Stimulated activated CD8-positive, alpha-beta memory T cell treated with anti-CD3 and anti-CD28 coated beads, Interleukin-7, amount 100 ng/mL, for 24 hours (primary cell): ENCODE measurements around the gene TBC1D22A.

Source experiments
- DNase-seq: peaks from one replicate; pipeline ENCODE4 v3.0.0-alpha.2; 2020; ENCODE audit warnings: low read depth

TBC1D22A gene

DNA sequence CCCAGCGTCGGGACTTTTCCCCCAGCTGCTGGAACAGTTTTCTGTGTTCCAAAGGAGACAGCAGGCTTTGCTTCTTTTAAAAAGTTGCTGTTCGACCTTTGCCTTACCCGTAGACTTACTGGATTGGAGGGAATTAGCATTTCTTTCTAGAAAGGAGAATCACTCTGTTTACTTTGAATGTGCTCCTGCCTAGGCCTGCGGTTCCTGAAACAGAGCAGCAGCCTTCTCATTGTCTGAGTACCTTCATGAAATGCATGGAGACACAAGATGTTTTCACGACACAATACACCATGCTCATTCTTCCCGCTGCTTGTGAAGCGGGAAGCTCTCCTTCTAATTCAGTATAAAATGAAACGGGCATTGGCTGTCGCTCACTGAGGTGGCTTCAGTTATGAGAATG lies 196.2 kb downstream of the TBC1D22A start:
- DNase-seq = no peak

DNA sequence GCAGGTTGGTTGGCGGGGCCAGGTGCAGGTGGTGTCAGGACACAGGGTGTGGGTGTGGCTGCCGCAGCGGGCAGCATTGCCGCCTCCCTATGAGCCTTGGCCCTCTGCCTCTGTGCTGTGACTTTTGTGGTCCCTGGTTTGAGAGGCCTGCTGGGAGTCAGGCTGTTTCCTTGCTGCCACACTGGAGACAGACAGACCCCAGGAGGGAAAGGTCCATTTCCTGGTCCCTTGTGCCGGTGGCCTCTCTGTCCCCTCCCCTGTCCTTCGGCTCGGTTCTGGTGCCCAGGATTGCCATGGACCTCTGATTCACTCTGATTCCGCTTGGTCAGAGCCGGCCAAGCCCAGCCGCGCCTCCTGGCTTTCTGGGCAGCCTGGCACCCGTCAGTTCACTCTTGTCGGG lies 196.9 kb downstream of the TBC1D22A start:
- no peak for DNase-seq

DNA sequence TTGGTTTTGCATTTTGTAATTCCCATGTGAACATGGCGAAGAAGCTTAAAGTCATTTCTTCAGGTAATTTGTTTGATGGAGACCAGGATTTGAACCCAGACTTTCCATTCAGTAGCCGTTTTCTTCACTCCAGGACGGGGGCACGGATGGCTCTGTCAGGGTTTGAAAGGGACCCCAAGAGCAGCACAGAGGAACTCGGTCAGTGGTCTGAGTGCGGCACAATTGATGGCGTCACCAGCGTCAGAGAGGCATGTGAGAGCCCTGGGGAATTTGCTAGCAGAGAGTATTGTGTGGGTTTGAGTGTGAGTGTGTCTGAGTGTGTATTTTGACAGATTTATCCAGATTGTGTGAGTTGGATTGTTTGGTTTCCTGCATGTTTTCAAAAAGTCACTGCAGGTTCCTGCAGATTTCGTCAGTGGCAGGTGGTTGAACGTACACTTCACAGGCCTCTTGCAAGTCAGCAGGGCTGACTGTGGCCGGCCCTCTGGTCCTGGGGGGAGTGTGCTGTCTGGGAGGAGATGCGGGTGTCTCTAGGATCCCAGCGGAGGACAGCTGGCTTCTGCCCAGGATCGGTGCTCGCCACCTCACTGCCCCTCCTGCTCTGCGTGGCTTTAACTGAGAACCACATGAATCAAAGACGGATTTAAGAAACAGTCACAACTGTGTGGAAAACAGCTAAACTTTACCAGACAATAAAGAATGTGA lies 199.3 kb downstream of the TBC1D22A start:
- no peak for DNase-seq

DNA sequence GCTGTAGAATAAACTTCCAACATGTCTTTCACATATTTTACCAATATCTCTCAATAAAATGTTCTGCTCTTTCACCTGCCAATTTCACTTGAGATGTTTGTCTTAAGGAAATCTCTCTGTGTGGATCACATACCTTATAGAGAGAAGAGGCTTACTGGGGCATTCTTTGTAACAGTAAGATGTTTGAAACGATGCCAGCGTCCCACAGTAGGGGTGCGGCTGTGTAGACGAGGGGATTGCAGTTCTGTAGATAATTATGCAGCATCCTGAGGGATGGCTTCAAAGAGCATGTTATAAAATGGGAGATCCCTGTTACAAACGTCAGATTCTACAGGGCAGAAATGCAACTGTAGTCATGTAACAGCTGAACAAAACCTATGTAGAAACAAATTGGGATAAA lies 200.0 kb downstream of the TBC1D22A start:
- DNase-seq = no peak

GRCh38 chr22:46963672-46964545 lies 201.5 kb downstream of the TBC1D22A start:
- no peak for DNase-seq

- DNase-seq = no peak
Observed at GRCh38 chr22:46964773-46965550, 202.5 kb downstream of the TBC1D22A start.

DNA sequence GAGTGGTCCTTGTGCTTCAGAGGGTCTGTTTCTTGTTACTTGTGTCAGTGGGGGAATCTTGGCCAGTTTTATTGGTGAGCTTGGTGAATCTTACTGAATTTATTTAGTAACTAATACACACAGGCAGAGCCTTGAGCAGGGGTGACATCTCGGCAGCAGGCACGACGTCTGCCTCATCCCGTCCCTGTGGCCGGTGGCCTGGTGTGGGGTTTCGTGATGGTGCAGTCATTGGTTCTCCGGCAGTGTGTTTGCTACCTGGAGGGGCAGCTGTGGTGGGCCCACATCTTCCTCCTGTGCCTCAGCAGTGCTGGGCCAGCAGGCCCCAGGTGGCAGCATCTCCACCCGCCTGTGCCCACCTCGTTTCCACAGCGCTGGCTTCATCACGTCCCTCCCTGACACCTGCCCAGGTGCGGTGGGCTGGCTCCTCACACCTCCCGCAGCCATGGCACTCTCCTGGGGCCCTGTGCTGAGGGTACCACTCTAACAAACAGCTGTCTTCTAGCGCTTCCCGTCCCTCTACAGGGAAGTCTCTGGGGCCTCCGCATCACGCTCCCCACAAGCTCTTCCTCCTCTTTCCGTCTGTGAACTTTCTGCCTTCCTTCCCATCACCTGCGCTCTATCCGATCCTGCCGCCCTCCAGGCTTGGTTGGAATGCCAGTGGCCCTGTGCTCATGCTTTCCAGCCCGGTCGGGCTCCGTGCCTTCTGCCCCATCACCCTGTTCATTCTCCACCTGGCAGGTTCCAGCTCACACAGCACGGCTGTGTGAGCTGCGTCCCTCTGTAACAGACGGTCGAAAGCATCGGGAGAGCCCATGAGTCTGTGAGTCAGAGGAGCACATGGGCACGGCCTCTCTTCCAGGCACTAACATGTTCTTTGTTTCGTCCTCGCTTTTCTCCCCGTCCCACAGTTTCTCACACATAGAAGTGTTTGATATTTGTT lies 203.4 kb downstream of the TBC1D22A start:
- DNase-seq = no peak

GRCh38 chr22:46966495-46966845 lies 204.0 kb downstream of the TBC1D22A start:
- no peak for DNase-seq

- no peak for DNase-seq
Observed at GRCh38 chr22:46966846-46967245, 204.4 kb downstream of the TBC1D22A start.

GRCh38 chr22:46967445-46968358 lies 205.3 kb downstream of the TBC1D22A start:
- no peak for DNase-seq

- DNase-seq = no peak
Observed at GRCh38 chr22:46968359-46968740, 205.9 kb downstream of the TBC1D22A start.

DNA sequence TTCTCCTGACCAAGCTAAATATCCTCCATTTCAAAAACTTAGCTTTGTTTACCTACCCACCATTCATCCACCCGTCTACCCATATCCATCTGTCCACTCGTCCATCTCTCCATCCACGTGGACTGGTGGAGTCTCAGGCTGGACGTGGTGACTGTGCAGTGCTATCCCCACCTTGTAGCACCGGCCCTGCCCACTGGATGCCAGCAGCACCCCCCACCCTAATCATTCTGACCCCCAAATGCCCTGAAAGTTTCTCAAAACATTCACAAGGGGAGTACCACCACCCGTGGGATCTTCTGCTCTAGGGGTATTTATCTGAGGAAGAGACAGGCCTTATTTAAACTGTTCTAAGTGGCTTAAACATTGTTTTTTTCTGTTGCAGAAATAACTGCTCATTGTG lies 206.4 kb downstream of the TBC1D22A start:
- no peak for DNase-seq

DNA sequence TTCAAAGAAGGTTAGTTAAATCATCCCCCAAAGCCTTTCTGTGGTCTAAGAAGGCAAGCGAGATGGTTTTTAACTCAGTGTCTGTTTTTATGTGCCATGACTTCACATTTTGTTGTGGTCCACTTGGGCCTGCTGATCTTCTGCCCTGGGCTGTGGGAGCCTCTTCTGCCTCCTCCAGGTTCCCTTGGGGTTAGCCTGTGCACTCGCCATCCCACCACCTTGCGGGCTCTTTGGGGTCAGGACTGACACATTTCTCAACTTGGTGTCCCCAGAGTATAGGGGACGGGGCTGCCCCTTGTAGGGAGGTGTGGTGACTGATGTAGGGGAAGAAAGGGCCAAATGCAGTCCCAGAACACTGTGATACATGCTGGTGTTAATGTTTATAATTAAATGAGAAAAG lies 207.0 kb downstream of the TBC1D22A start:
- peak; percentile 9 for DNase-seq

- no peak for DNase-seq
Observed at GRCh38 chr22:46969961-46970360, 207.5 kb downstream of the TBC1D22A start.

DNA sequence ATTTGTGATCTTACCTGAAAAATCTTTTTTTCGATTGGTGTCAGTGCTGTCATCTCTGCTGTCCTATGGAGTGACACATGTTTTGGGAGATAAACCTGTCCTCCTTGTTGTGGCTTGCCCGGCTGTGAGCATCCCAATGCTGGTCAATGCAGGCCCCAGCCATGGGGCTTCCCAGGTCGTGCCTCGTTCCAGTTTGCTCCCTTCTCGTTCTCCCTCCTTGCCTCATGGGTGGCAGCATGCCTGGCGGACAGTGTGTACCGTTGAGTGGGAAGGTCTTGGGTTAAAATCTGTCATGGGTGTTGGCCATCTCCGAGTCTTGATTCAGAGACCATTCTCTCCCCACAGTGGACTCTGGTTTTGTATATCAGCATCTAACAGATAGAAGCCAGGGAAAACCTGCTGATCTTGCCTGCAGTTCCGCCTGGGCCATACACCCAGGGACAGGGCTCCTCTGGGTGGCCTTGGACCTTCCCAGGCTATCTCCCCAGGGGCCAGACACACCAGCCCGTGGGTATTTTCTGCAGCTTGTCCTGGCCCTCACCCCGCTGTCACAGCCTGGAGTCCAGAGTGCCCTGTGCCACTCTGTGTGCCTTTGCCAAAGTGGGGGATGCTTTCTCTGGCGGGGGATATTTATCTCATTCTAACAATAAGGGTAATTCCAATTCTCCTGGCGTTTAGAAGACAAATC lies 208.1 kb downstream of the TBC1D22A start:
- DNase-seq = no peak

DNA sequence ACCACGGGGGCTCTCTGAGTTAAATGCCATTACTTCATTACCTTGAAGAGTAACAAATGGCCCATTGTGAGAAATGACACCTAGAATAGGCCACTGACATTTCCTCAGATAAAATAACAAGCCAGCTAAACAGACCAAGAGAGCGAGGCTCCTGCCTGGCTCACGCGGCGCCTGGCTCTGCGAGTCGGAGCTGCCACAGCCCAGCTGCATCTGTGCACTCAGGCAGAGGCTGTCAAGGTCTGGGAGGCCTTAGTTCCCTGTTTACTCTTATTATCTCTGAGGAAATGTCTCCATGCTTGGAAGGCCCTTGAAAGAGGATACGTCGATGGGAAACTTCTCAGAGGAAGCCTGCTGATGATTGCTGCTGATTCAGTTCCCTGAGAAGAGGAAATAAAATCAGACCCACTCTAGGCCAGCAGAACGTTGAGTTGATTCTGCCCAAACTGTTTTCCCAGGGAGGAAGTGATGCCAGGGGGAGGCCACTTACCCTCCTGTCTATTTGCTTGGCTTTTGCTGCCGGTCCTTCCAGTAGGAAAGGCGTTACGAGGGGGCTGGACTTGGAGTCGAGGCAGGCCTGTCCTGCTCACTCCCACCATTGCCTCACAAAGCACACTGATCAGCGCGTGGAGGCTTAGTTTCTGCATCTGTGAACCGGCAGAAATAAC lies 208.8 kb downstream of the TBC1D22A start:
- DNase-seq = no peak

GRCh38 chr22:46971764-46972125 lies 209.3 kb downstream of the TBC1D22A start:
- no peak for DNase-seq

GRCh38 chr22:46972256-46972655 lies 209.8 kb downstream of the TBC1D22A start:
- DNase-seq = no peak
